Measurements from ENCODE around the gene POLD1.

POLD1 gene

GRCh38 chr19:50447053-50447452 lies 62.9 kb downstream of the POLD1 start:
- DNase-seq = no peak

- DNase-seq = no peak
Observed at GRCh38 chr19:50447750-50448149, 63.6 kb downstream of the POLD1 start.

- no peak for DNase-seq
Observed at GRCh38 chr19:50449236-50449899, 65.2 kb downstream of the POLD1 start.

- DNase-seq = no peak
Observed at GRCh38 chr19:50450369-50451222, 66.4 kb downstream of the POLD1 start.

- no peak for DNase-seq
Observed at GRCh38 chr19:50451223-50451534, 67.0 kb downstream of the POLD1 start.

- DNase-seq = no peak
Observed at GRCh38 chr19:50453243-50453642, 69.1 kb downstream of the POLD1 start.

GRCh38 chr19:50455992-50456391 lies 71.8 kb downstream of the POLD1 start:
- no peak for DNase-seq

- DNase-seq = no peak
Observed at GRCh38 chr19:50457300-50457699, 73.2 kb downstream of the POLD1 start.

GRCh38 chr19:50458396-50459066 lies 74.4 kb downstream of the POLD1 start:
- no peak for DNase-seq

- DNase-seq = no peak
Observed at GRCh38 chr19:50459067-50459456, 74.9 kb downstream of the POLD1 start.

GRCh38 chr19:50459638-50460037 lies 75.5 kb downstream of the POLD1 start:
- no peak for DNase-seq

GRCh38 chr19:50460161-50460765 lies 76.1 kb downstream of the POLD1 start:
- DNase-seq = no peak

GRCh38 chr19:50461066-50461875 lies 77.1 kb downstream of the POLD1 start:
- no peak for DNase-seq

- no peak for DNase-seq
Observed at GRCh38 chr19:50462970-50463369, 78.8 kb downstream of the POLD1 start.

- no peak for DNase-seq
Observed at GRCh38 chr19:50464348-50464747, 80.2 kb downstream of the POLD1 start.

GRCh38 chr19:50465000-50465399 lies 80.9 kb downstream of the POLD1 start:
- no peak for DNase-seq

- no peak for DNase-seq
Observed at GRCh38 chr19:50465986-50466705, 82.0 kb downstream of the POLD1 start.

GRCh38 chr19:50466706-50467039 lies 82.5 kb downstream of the POLD1 start:
- no peak for DNase-seq

GRCh38 chr19:50467566-50467965 lies 83.4 kb downstream of the POLD1 start:
- DNase-seq = no peak
